DOHH2 (cell line): Measurements from ENCODE around the gene ZNF654.

Experiments
- H3F3A ChIP-seq: fragments of 200-600 bp; sonication (generic), shearing (Covaris generic); 2 replicates; pipeline ENCODE4 v1.6.0; 2016; ENCODE audit warnings: antibody characterized with exemption, mild to moderate bottlenecking; ENCODE audit not compliant: control insufficient read depth, insufficient read depth
- H3K27ac ChIP-seq: fragments of 200-600 bp; sonication (generic); 2 replicates; pipeline ENCODE4 v1.5.1; 2014; ENCODE audit warnings: low read depth, mild to moderate bottlenecking, low read length, moderate library complexity
- H3K27me3 ChIP-seq: fragments of 200-600 bp; sonication (generic); 2 replicates; pipeline ENCODE4 v1.6.1; 2014; ENCODE audit warnings: mild to moderate bottlenecking, low read length, mixed read lengths; ENCODE audit not compliant: control insufficient read depth
- H3K36me3 ChIP-seq: fragments of 200-600 bp; sonication (generic); 2 replicates; pipeline ENCODE4 v1.6.1; 2014; ENCODE audit warnings: mild to moderate bottlenecking, low read length, moderate library complexity, mixed read lengths; ENCODE audit not compliant: control insufficient read depth
- H3K4me1 ChIP-seq: fragments of 200-600 bp; sonication (generic); 2 replicates; pipeline ENCODE4 v1.6.1; 2014; ENCODE audit warnings: mild to moderate bottlenecking, low read length, mixed read lengths; ENCODE audit not compliant: control insufficient read depth
- H3K4me2 ChIP-seq: fragments of 200-600 bp; sonication (generic); 2 replicates; pipeline ENCODE4 v1.6.0; 2014; ENCODE audit warnings: mild to moderate bottlenecking, low read length, moderate library complexity
- H3K4me3 ChIP-seq: fragments of 200-600 bp; sonication (generic); 2 replicates; pipeline ENCODE4 v1.5.1; 2014; ENCODE audit warnings: mild to moderate bottlenecking, low read length, mixed read lengths
- H3K79me2 ChIP-seq: fragments of 200-600 bp; sonication (generic); 2 replicates; pipeline ENCODE4 v1.6.1; 2014; ENCODE audit warnings: mild to moderate bottlenecking, low read length, mixed read lengths; ENCODE audit not compliant: control insufficient read depth
- H3K9me2 ChIP-seq: fragments of 200-600 bp; sonication (generic); replicated peaks from 2 replicates; pipeline ENCODE4 v1.6.1; 2014; ENCODE audit warnings: mild to moderate bottlenecking, low read length, mixed read lengths; ENCODE audit not compliant: control insufficient read depth
- H3K9me3 ChIP-seq: fragments of 200-600 bp; sonication (generic); 2 replicates; pipeline ENCODE4 v1.6.1; 2014; ENCODE audit warnings: antibody characterized with exemption, low read length, mixed read lengths; ENCODE audit not compliant: control insufficient read depth, insufficient read depth
- H4K20me1 ChIP-seq: fragments of 200-600 bp; sonication (generic); 2 replicates; pipeline ENCODE4 v1.6.0; 2014; ENCODE audit warnings: low read depth, mild to moderate bottlenecking, antibody characterized with exemption, low read length, moderate library complexity; ENCODE audit not compliant: control insufficient read depth, insufficient read depth
- EZH2phosphoT487 ChIP-seq: fragments of 200-600 bp; sonication (generic); IDR thresholded peaks from 2 replicates; pipeline ENCODE4 v1.6.1; 2017; ENCODE audit warnings: borderline replicate concordance, mild to moderate bottlenecking, antibody characterized with exemption, low read length, moderate library complexity, mixed read lengths
- TF ChIP-seq, protein P1 (sequence below): fragments of 200-600 bp; sonication (generic); IDR thresholded peaks from one replicate; pipeline ENCODE4 v1.5.1; 2014; ENCODE audit warnings: antibody characterized with exemption, mild to moderate bottlenecking, low read depth, low read length; ENCODE audit not compliant: poor library complexity, severe bottlenecking

The ZNF654 gene

DNA sequence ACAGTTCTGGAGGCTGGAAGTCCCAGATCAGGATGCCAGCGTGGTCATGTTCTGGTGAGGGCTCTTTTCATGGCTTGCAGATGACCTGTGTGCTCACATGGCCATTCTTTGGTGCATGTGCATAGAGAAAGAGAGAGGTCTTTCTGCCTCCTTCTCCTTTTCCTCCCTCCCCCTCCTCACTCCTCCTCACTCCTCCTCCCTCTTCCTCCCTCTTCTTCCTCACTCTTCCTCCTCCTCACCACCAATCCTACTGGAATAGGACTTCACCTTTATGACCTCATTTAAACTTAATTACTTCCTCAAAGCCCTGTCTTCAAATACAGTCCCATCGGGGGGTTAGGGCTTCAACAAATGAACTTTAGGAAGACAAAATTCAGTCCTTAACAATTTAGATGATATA is 23.8 kb downstream of the ZNF654 start:
- no peak for TF ChIP-seq EZH2phosphoT487
- TF ChIP-seq, protein P1, sequence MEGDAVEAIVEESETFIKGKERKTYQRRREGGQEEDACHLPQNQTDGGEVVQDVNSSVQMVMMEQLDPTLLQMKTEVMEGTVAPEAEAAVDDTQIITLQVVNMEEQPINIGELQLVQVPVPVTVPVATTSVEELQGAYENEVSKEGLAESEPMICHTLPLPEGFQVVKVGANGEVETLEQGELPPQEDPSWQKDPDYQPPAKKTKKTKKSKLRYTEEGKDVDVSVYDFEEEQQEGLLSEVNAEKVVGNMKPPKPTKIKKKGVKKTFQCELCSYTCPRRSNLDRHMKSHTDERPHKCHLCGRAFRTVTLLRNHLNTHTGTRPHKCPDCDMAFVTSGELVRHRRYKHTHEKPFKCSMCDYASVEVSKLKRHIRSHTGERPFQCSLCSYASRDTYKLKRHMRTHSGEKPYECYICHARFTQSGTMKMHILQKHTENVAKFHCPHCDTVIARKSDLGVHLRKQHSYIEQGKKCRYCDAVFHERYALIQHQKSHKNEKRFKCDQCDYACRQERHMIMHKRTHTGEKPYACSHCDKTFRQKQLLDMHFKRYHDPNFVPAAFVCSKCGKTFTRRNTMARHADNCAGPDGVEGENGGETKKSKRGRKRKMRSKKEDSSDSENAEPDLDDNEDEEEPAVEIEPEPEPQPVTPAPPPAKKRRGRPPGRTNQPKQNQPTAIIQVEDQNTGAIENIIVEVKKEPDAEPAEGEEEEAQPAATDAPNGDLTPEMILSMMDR, result no peak
- Histone ChIP-seq H3K9me3 (no peaks in the 10 kb centered on the region), H3K4me1 (no peaks in the 10 kb centered on the region), H3K79me2 (peaks cover 71% of the 10 kb centered on the region), H3K27ac (no peak overlapping the region), H4K20me1 (no peaks in the 10 kb centered on the region), H3K4me3 (no peak overlapping the region), H3K36me3 (peaks cover 21% of the 10 kb centered on the region), H3K27me3 (no peaks in the 10 kb centered on the region), H3K9me2 (no peaks in the 10 kb centered on the region), H3F3A (no peaks in the 10 kb centered on the region), H3K4me2 (no peak overlapping the region)

DNA sequence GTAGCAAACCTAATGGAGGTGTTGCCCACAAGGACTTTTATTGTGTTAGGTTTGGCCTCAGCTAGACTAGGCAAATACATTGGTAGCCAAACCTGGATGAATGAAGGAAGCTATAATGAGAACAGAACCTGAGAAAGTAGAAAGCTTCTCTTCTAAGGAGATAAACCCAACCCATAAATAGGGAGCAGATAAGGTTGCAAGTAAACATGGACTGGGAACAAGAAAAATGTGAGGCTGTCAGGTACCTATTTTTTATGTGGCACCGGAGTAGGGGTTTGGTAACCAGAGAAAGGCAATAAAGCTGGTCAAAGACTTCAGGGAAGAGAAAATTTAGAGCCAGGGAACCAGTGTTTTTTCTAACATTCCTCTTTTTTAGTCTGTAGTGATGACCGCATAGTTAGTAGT is 25.0 kb downstream of the ZNF654 start:
- no peaks in the 10 kb centered on the region for H3F3A ChIP-seq
- no peak overlapping the region for H3K4me2 ChIP-seq
- H3K27me3 ChIP-seq, result no peaks in the 10 kb centered on the region
- no peaks in the 10 kb centered on the region for H3K4me1 ChIP-seq
- no peaks in the 10 kb centered on the region for H3K9me3 ChIP-seq
- H4K20me1 ChIP-seq, result no peaks in the 10 kb centered on the region
- H3K4me3 ChIP-seq, result no peak overlapping the region
- H3K27ac ChIP-seq, result no peak overlapping the region
- no peaks in the 10 kb centered on the region for H3K9me2 ChIP-seq
- TF ChIP-seq, protein P1, result no peak
- TF ChIP-seq EZH2phosphoT487, result no peak
- H3K36me3 ChIP-seq, result peaks cover 26% of the 10 kb centered on the region
- H3K79me2 ChIP-seq, result peaks cover 58% of the 10 kb centered on the region

DNA sequence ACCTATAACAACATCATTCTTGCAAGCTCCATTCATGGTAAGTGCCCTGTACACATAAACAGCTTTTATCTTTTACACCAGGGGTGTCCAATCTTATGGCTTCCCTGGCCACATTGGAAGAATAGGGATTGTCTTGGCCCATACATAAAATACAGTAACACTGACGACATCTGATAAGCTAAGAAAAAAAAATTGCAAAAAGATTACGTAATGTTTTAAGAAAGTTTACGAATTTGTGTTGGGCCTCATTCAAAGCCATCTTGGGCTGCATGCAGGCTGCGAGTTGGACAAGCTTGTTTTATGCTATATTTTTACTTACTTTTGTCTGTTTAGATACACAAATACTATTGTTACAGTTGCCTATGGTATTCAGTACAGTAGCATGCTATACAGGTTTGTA is 31.6 kb downstream of the ZNF654 start:
- H4K20me1 ChIP-seq, result no peaks in the 10 kb centered on the region
- no peak overlapping the region for H3K27ac ChIP-seq
- H3K4me3 ChIP-seq, result no peak overlapping the region
- H3K36me3 ChIP-seq, result peaks cover 60% of the 10 kb centered on the region
- TF ChIP-seq, protein P1, result no peak
- TF ChIP-seq EZH2phosphoT487, result no peak
- peaks cover 14% of the 10 kb centered on the region for H3K79me2 ChIP-seq
- H3K9me2 ChIP-seq, result no peaks in the 10 kb centered on the region
- H3K4me1 ChIP-seq, result no peaks in the 10 kb centered on the region
- H3K9me3 ChIP-seq, result no peaks in the 10 kb centered on the region
- H3F3A ChIP-seq, result no peaks in the 10 kb centered on the region
- H3K27me3 ChIP-seq, result no peaks in the 10 kb centered on the region
- no peak overlapping the region for H3K4me2 ChIP-seq

DNA sequence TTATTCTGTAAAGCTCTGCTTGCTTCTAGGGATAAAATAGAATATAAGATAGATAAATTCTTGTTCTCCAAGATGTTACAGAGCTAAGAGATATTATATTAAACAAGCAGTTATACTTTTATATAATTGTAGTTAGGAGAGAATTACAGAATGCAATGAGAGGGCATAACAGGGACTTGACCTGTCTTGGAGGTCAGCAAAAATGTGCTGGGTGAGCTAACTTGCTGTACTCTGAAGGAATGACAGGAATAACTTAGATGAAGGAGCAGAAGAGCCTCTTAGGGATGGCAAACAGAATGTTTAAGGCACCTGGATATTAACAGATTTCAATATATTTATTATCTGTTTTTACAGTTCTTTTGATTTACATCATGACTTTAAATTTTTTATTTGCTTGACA is 33.2 kb downstream of the ZNF654 start:
- no peaks in the 10 kb centered on the region for H3F3A ChIP-seq
- H3K4me1 ChIP-seq, result no peaks in the 10 kb centered on the region
- no peaks in the 10 kb centered on the region for H3K9me2 ChIP-seq
- no peak for TF ChIP-seq EZH2phosphoT487
- TF ChIP-seq, protein P1, result no peak
- H3K27me3 ChIP-seq, result no peaks in the 10 kb centered on the region
- H3K36me3 ChIP-seq, result peaks cover 63% of the 10 kb centered on the region
- peaks cover 25% of the 10 kb centered on the region for H3K79me2 ChIP-seq
- no peak overlapping the region for H3K27ac ChIP-seq
- H3K4me2 ChIP-seq, result no peak overlapping the region
- H4K20me1 ChIP-seq, result no peaks in the 10 kb centered on the region
- no peaks in the 10 kb centered on the region for H3K9me3 ChIP-seq
- H3K4me3 ChIP-seq, result no peak overlapping the region
